ENCODE measurements around the gene ARRB1. TPM values are rescaled to one million over a fixed set of nuclear protein-coding genes. Genes with fewer than 3 reads are reported as not detected.

The ARRB1 gene
- total RNA-seq, 1 experiment from 2014 or later: 24.2 TPM

- no peak for TF ChIP-seq JUND (IDR thresholded peaks at IDR 0.05)
- TF ChIP-seq, protein P1, sequence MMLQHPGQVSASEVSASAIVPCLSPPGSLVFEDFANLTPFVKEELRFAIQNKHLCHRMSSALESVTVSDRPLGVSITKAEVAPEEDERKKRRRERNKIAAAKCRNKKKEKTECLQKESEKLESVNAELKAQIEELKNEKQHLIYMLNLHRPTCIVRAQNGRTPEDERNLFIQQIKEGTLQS (IDR thresholded peaks at IDR 0.05): no peak
- no peak for TF ChIP-seq SRF (IDR thresholded peaks at IDR 0.05; ENCODE audit: low read depth)
- TF ChIP-seq, protein P2, sequence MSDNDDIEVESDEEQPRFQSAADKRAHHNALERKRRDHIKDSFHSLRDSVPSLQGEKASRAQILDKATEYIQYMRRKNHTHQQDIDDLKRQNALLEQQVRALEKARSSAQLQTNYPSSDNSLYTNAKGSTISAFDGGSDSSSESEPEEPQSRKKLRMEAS (IDR thresholded peaks at IDR 0.05): no peak
- TF ChIP-seq ZFX (IDR thresholded peaks at IDR 0.05): no peak
- no peak for TF ChIP-seq EGR1 (IDR thresholded peaks at IDR 0.05; ENCODE audit: low read depth)
- no peak for TF ChIP-seq SP1 (IDR thresholded peaks at IDR 0.05; ENCODE audit: low read depth)
- TF ChIP-seq CEBPB (IDR thresholded peaks at IDR 0.05; ENCODE audit: low read depth): no peak
- no peak for TF ChIP-seq TCF7L2 (IDR thresholded peaks at IDR 0.05; ENCODE audit: borderline replicate concordance, extremely low read depth, insufficient read depth, insufficient read length)
- TF ChIP-seq YY1 (IDR thresholded peaks at IDR 0.05; ENCODE audit: extremely low read depth, insufficient replicate concordance, low read depth, low read length): no peak
- TF ChIP-seq, protein P3, sequence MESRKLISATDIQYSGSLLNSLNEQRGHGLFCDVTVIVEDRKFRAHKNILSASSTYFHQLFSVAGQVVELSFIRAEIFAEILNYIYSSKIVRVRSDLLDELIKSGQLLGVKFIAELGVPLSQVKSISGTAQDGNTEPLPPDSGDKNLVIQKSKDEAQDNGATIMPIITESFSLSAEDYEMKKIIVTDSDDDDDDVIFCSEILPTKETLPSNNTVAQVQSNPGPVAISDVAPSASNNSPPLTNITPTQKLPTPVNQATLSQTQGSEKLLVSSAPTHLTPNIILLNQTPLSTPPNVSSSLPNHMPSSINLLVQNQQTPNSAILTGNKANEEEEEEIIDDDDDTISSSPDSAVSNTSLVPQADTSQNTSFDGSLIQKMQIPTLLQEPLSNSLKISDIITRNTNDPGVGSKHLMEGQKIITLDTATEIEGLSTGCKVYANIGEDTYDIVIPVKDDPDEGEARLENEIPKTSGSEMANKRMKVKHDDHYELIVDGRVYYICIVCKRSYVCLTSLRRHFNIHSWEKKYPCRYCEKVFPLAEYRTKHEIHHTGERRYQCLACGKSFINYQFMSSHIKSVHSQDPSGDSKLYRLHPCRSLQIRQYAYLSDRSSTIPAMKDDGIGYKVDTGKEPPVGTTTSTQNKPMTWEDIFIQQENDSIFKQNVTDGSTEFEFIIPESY (IDR thresholded peaks at IDR 0.05; ENCODE audit: extremely low read depth, insufficient replicate concordance, low read length): no peak
- no peak for TF ChIP-seq EZH2phosphoT487 (IDR thresholded peaks at IDR 0.05; ENCODE audit: borderline replicate concordance)
- no peak for TF ChIP-seq POLR2AphosphoS5 (IDR thresholded peaks at IDR 0.05; ENCODE audit: low read depth, low read length)
- TF ChIP-seq SIN3A (IDR thresholded peaks at IDR 0.05; ENCODE audit: low read depth): no peak
- TF ChIP-seq, protein P4, sequence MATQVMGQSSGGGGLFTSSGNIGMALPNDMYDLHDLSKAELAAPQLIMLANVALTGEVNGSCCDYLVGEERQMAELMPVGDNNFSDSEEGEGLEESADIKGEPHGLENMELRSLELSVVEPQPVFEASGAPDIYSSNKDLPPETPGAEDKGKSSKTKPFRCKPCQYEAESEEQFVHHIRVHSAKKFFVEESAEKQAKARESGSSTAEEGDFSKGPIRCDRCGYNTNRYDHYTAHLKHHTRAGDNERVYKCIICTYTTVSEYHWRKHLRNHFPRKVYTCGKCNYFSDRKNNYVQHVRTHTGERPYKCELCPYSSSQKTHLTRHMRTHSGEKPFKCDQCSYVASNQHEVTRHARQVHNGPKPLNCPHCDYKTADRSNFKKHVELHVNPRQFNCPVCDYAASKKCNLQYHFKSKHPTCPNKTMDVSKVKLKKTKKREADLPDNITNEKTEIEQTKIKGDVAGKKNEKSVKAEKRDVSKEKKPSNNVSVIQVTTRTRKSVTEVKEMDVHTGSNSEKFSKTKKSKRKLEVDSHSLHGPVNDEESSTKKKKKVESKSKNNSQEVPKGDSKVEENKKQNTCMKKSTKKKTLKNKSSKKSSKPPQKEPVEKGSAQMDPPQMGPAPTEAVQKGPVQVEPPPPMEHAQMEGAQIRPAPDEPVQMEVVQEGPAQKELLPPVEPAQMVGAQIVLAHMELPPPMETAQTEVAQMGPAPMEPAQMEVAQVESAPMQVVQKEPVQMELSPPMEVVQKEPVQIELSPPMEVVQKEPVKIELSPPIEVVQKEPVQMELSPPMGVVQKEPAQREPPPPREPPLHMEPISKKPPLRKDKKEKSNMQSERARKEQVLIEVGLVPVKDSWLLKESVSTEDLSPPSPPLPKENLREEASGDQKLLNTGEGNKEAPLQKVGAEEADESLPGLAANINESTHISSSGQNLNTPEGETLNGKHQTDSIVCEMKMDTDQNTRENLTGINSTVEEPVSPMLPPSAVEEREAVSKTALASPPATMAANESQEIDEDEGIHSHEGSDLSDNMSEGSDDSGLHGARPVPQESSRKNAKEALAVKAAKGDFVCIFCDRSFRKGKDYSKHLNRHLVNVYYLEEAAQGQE (IDR thresholded peaks at IDR 0.05; ENCODE audit: low read depth): no peak
- TF ChIP-seq CTCF (IDR thresholded peaks at IDR 0.05 in 2 of 3, conservative IDR thresholded peaks at IDR 0.05 in 1 of 3; ENCODE audit: borderline replicate concordance in 1 of 3, insufficient read depth in 1 of 3, low read depth in 2 of 3, low read length in 2 of 3): no peak
- Histone ChIP-seq H3K9ac (ENCODE audit: low read length) (no peak overlapping the region), H3K79me2 (ENCODE audit: insufficient read depth, low read length) (peaks cover 17% of the 10 kb centered on the region; the same call in 1 of the 2 replicates), H4K20me1 (ENCODE audit: insufficient read depth) (no peaks in the 10 kb centered on the region), H3K4me3 (replicated peaks in 1 of 2; ENCODE audit: low read depth in 1 of 2, low read length in 2 of 2) (no peak overlapping the region), H3K27ac (ENCODE audit: low read depth, low read length) (no peak overlapping the region), H2AFZ (ENCODE audit: low read depth, low read length, poor library complexity, severe bottlenecking) (no peak overlapping the region), H3K9me2 (ENCODE audit: insufficient read depth) (no peaks in the 10 kb centered on the region), H3K27me3 (ENCODE audit: insufficient read depth, low read length) (no peaks in the 10 kb centered on the region), H3K9me3 (ENCODE audit: control insufficient read depth in 1 of 2, insufficient read depth in 1 of 2, low read depth in 1 of 2, low read length in 2 of 2) (no peaks in the 10 kb centered on the region), H3K4me1 (ENCODE audit: control insufficient read depth in 1 of 2, insufficient read depth in 2 of 2, low read length in 2 of 2) (peaks cover 18 to 52% of the 10 kb centered on the region in 2 experiments; a peak in 3 of 4 replicates), H3K36me3 (ENCODE audit: control insufficient read depth in 1 of 2, insufficient read depth in 2 of 2, low read length in 2 of 2) (no peaks in the 10 kb centered on the region), H3K4me2 (ENCODE audit: low read length) (peak overlapping the region; percentile 99; the same call in 1 of the 2 replicates)
- TSS peak; percentile 33 for BruUV-seq (replicated peaks)
- POLR2A ChIA-PET: no interaction called here
- intact Hi-C loops (cut with micrococcal nuclease): no loop called here
- RAD21 ChIA-PET (ENCODE audit: low non-redundant PET in 1 of 2, low total read pairs in 2 of 2, uncharacterized antibody in 2 of 2, unreplicated experiment in 2 of 2): no interaction called here
- ATAC-seq: no peak
- CTCF ChIA-PET: no interaction called here
- DNase-seq (ENCODE audit: low read depth, low spot score): no peak
Measured at GRCh38 chr11:75349521-75350116, 1.8 kb downstream of the ARRB1 start.
